ENCODE data around the gene INPP1.

DNA sequence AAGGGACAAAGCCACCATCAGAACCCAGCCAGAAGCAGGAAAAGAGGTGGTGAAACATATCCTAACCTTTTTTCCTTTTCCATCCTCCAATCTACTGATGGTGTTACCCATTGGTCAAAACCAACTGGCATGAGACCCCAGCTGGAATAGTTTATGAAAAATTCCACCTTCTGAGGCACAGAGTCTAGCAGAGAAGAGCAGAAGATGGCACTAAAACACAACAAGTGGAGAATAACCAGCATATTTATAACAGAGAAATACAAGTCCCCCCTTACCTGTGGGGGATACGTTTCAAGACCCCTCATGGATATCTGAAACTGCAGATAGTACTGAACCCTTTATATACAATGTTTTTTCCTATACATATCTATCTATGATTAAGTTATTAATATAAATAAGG lies 4.9 kb upstream of the INPP1 start:
- TF ChIP-seq, protein P1, sequence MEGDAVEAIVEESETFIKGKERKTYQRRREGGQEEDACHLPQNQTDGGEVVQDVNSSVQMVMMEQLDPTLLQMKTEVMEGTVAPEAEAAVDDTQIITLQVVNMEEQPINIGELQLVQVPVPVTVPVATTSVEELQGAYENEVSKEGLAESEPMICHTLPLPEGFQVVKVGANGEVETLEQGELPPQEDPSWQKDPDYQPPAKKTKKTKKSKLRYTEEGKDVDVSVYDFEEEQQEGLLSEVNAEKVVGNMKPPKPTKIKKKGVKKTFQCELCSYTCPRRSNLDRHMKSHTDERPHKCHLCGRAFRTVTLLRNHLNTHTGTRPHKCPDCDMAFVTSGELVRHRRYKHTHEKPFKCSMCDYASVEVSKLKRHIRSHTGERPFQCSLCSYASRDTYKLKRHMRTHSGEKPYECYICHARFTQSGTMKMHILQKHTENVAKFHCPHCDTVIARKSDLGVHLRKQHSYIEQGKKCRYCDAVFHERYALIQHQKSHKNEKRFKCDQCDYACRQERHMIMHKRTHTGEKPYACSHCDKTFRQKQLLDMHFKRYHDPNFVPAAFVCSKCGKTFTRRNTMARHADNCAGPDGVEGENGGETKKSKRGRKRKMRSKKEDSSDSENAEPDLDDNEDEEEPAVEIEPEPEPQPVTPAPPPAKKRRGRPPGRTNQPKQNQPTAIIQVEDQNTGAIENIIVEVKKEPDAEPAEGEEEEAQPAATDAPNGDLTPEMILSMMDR (IDR thresholded peaks at IDR 0.05; ENCODE audit: low read length): no peak
- TF ChIP-seq EZH2 (IDR thresholded peaks at IDR 0.05; ENCODE audit: borderline replicate concordance, low read length): no peak

All from OCI-LY1 (cell line).